GM18517 (cell line): Measurements from ENCODE around the gene OBP2B.
"Not testable (repeated sequence)": the region's sequence is repeated elsewhere in the genome, so short reads cannot be mapped to it uniquely, and the experiment has no call there.

Experiments used
- ATAC-seq: cut with Tn5 transposase; IDR thresholded peaks from one replicate; pipeline ENCODE4 v1.9.1; 2021; ENCODE audit warnings: mild to moderate bottlenecking, moderate library complexity; ENCODE audit not compliant: unreplicated experiment

Gene OBP2B

GRCh38 chr9:133223159-133223756 is 14.2 kb upstream of the OBP2B start:
- not testable (repeated sequence) for ATAC-seq

- ATAC-seq, result not testable (repeated sequence)
These were observed 12.9 kb upstream of the OBP2B start for GRCh38 chr9:133221994-133222393.

- no peak for ATAC-seq
These were observed 12.2 kb upstream of the OBP2B start for GRCh38 chr9:133221177-133221809.

- ATAC-seq, result not testable (repeated sequence)
These were observed 9.3 kb upstream of the OBP2B start for GRCh38 chr9:133218049-133218975.

GRCh38 chr9:133217333-133217988 is 8.4 kb upstream of the OBP2B start:
- not testable (repeated sequence) for ATAC-seq

GRCh38 chr9:133214276-133214675 is 5.2 kb upstream of the OBP2B start:
- ATAC-seq, result not testable (repeated sequence)

- no peak for ATAC-seq
These were observed 1.6 kb upstream of the OBP2B start for GRCh38 chr9:133210609-133211008.

- no peak for ATAC-seq
These were observed 1.1 kb upstream of the OBP2B start for GRCh38 chr9:133210202-133210532.

- ATAC-seq, result not testable (repeated sequence)
These were observed 514 bp upstream of the OBP2B start for GRCh38 chr9:133209327-133210201.

GRCh38 chr9:133208171-133208879 is 725 bp downstream of the OBP2B start:
- not testable (repeated sequence) for ATAC-seq

GRCh38 chr9:133207540-133208170 is 1.4 kb downstream of the OBP2B start:
- no peak for ATAC-seq

- ATAC-seq, result no peak
These were observed 2.0 kb downstream of the OBP2B start for GRCh38 chr9:133207021-133207531.

GRCh38 chr9:133205996-133206931 is 2.8 kb downstream of the OBP2B start:
- no peak for ATAC-seq

GRCh38 chr9:133205481-133205887 is 3.6 kb downstream of the OBP2B start:
- not testable (repeated sequence) for ATAC-seq

GRCh38 chr9:133204993-133205336 is 4.1 kb downstream of the OBP2B start:
- no peak for ATAC-seq

- no peak for ATAC-seq
These were observed 4.6 kb downstream of the OBP2B start for GRCh38 chr9:133204335-133204992.

GRCh38 chr9:133203506-133204075 is 5.5 kb downstream of the OBP2B start:
- no peak for ATAC-seq
